K562 (cell line): ENCODE results near the gene BNC2. TPM values are rescaled to one million over a fixed set of nuclear protein-coding genes. Genes with fewer than 3 reads are reported as not detected.

Source experiments
- ATAC-seq: fragments of 200-7000 bp; cut with Tn5 transposase; 3 replicates; pipeline ENCODE4 v1.9.1; 2020; ENCODE audit warnings: moderate library complexity
- BruUV-seq: library from RNA; stranded (reverse); fragments of 400-500 nt; replicated peaks from 2 replicates; lab custom pipeline; 2021; lab: Mats Ljungman, UMichigan
- CTCF ChIA-PET: fragments of 300-600 bp; formaldehyde crosslinking; extraction: SDS; loops from one replicate; lab custom pipeline; 2021; ENCODE audit warnings: low intra/inter-chr PET ratio; lab: Yijun Ruan, JAX
- POLR2A ChIA-PET: fragments of 300-600, 350-650 bp; sonication (Branson Sonifier 250); formaldehyde crosslinking; extraction: SDS; loops from one replicate; lab custom pipeline; 2021; ENCODE audit warnings: antibody characterized with exemption, inconsistent platforms; lab: Yijun Ruan, JAX
- DNase-seq, 4 experiments: peaks; one replicate each; pipeline versions ENCODE4 v3.0.0 to v3.0.0-alpha.2; 2011 to 2018; ENCODE audit warnings: low spot score in 3 of 4, mixed read lengths in 3 of 4; ENCODE audit errors: extremely low read depth in 1 of 4
- FAIRE-seq: peaks from 2 replicates; lab custom pipeline; 2011; peaks lifted over from hg19 to GRCh38; lab: Jason Lieb, UNC
- H2AFZ ChIP-seq: 2 replicates; pipeline ENCODE4 v1.6.0; 2011; ENCODE audit warnings: low read depth, low read length, control low read depth, inconsistent platforms
- H3K27ac ChIP-seq: fragments of 200-600 bp; 3 replicates; pipeline ENCODE4 v1.8.0; 2011; ENCODE audit warnings: low read depth, mild to moderate bottlenecking, control low read depth, inconsistent platforms, low read length, moderate library complexity, mixed read lengths; ENCODE audit errors: extremely low read depth
- H3K27me3 ChIP-seq, 2 experiments: fragments of 300-600 bp in 1 of 2; 2 replicates in 1 of 2; 3 replicates in 1 of 2; pipeline versions ENCODE4 v1.6.0 to v1.8.0; 2011; ENCODE audit warnings: inconsistent platforms in 2 of 2, low read length in 2 of 2, mild to moderate bottlenecking in 1 of 2, mixed read lengths in 1 of 2, moderate library complexity in 1 of 2; ENCODE audit not compliant: control insufficient read depth in 2 of 2, insufficient read depth in 2 of 2
- H3K36me3 ChIP-seq: fragments of 300-600 bp; 3 replicates; pipeline ENCODE4 v1.8.0; 2011; ENCODE audit warnings: mild to moderate bottlenecking, low read length, inconsistent platforms; ENCODE audit not compliant: control insufficient read depth, insufficient read depth
- H3K4me1 ChIP-seq, 2 experiments: fragments of 200-600 bp in 1 of 2; replicated peaks in 1 of 2; 2 replicates in 1 of 2; 3 replicates in 1 of 2; pipeline versions ENCODE4 v1.5.1 to v1.8.0; 2011; ENCODE audit warnings: inconsistent platforms in 2 of 2, low read length in 2 of 2, mild to moderate bottlenecking in 1 of 2, mixed read lengths in 1 of 2, moderate library complexity in 1 of 2; ENCODE audit not compliant: control insufficient read depth in 2 of 2, insufficient read depth in 2 of 2
- H3K4me2 ChIP-seq: 2 replicates; pipeline ENCODE4 v1.6.1; 2011; ENCODE audit warnings: low read length, control low read depth, inconsistent platforms, mixed read lengths; ENCODE audit not compliant: insufficient read depth
- H3K4me3 ChIP-seq: fragments of 200-600 bp; sonication (generic), shearing (Covaris generic); 2 replicates; pipeline ENCODE4 v1.5.1; 2016; ENCODE audit warnings: control low read depth, inconsistent platforms
- H3K79me2 ChIP-seq: fragments of 200-600 bp; 3 replicates; pipeline ENCODE4 v1.8.0; 2011; ENCODE audit warnings: low read length, inconsistent platforms; ENCODE audit not compliant: control insufficient read depth, insufficient read depth
- H3K9ac ChIP-seq, 2 experiments: 2 replicates each; pipeline versions ENCODE4 v1.6.0 to v1.6.1; 2011; ENCODE audit warnings: low read depth in 2 of 2, low read length in 2 of 2, control low read depth in 1 of 2, inconsistent platforms in 1 of 2, mild to moderate bottlenecking in 1 of 2, mixed read lengths in 1 of 2; ENCODE audit not compliant: insufficient read depth in 1 of 2
- H3K9me1 ChIP-seq: one replicate; pipeline ENCODE4 v1.6.0; 2011; ENCODE audit warnings: inconsistent platforms, mild to moderate bottlenecking, low read length, moderate library complexity; ENCODE audit not compliant: control insufficient read depth, insufficient read depth
- H3K9me3 ChIP-seq: replicated peaks from 2 replicates; pipeline ENCODE4 v1.5.1; 2011; ENCODE audit warnings: low read depth, low read length, inconsistent platforms; ENCODE audit not compliant: control insufficient read depth, insufficient read depth
- H4K20me1 ChIP-seq: replicated peaks from 2 replicates; pipeline ENCODE4 v1.6.1; 2011; ENCODE audit warnings: low read length, inconsistent platforms, mixed read lengths; ENCODE audit not compliant: control insufficient read depth, insufficient read depth
- COPS2 ChIP-seq: fragments of 450-650 bp; conservative IDR thresholded peaks from 2 replicates; pipeline ENCODE4 v1.6.1; 2016; ENCODE audit warnings: mild to moderate bottlenecking, moderate library complexity
- CREM ChIP-seq: IDR thresholded peaks from 2 replicates; pipeline ENCODE4 v1.6.1; 2014; ENCODE audit warnings: antibody characterized with exemption, low read depth
- ELF1 ChIP-seq: fragments of 200-800 bp; sonication (Bioruptor generic); IDR thresholded peaks from 2 replicates; pipeline ENCODE4 v1.6.1; 2016; ENCODE audit warnings: missing genetic modification characterization, missing compliant biosample characterization
- MAX ChIP-seq: sonication (generic); formaldehyde crosslinking; IDR thresholded peaks from 2 replicates; pipeline ENCODE4 v1.9.0; 2022; ENCODE audit warnings: mild to moderate bottlenecking, missing genetic modification reagents
- MLLT1 ChIP-seq, 2 experiments: fragments of 450-650 bp; IDR thresholded peaks; 2 replicates each; pipeline ENCODE4 v1.6.1; 2016
- RERE ChIP-seq: sonication (generic); formaldehyde crosslinking; IDR thresholded peaks from 2 replicates; pipeline ENCODE4 v1.8.0; 2023; ENCODE audit warnings: missing genetic modification reagents, mild to moderate bottlenecking, borderline replicate concordance
- STAT5B ChIP-seq: fragments of 250-450 bp; sonication (Bioruptor Pico); IDR thresholded peaks from 2 replicates; pipeline ENCODE4 v1.8.0; 2021; ENCODE audit warnings: mild to moderate bottlenecking, inconsistent platforms
- ZC3H8 ChIP-seq: fragments of 450-650 bp; IDR thresholded peaks from 2 replicates; pipeline ENCODE4 v1.6.1; 2017
- ZNF280B ChIP-seq: fragments of 250-450 bp; sonication (Bioruptor Pico); IDR thresholded peaks from 2 replicates; pipeline ENCODE4 v1.5.1; 2021; ENCODE audit warnings: mild to moderate bottlenecking
- ZNF764 ChIP-seq: fragments of 250-450 bp; sonication (Bioruptor Pico); IDR thresholded peaks from 2 replicates; pipeline ENCODE4 v1.4.0; 2020; ENCODE audit warnings: low read depth, mild to moderate bottlenecking, moderate library complexity
- WGBS: fragments of 100-300 bp; shearing (Covaris generic); methylation state at CpG from one replicate; pipeline ENCODE4 v1.1.6; 2016; ENCODE audit warnings: low coverage, mixed read lengths; ENCODE audit not compliant: insufficient coverage; ENCODE audit errors: missing lambda C conversion rate; 5-methylcytosine and 5-hydroxymethylcytosine counted together
- in situ Hi-C: fragments of 300-500 bp; cut with MboI; formaldehyde crosslinking; loops from 4 replicates; pipeline ENCODE4 v1.15.0; 2018; ENCODE audit warnings: inconsistent platforms, mixed read lengths
- intact Hi-C: fragments of 100-400 bp; cut with micrococcal nuclease; formaldehyde crosslinking; loops from 2 replicates; pipeline ENCODE4 v1.14.2; 2022
- polyA plus RNA-seq, 8 experiments: library from polyadenylated mRNA; depleted of rRNA in 4 of 8; stranded (reverse) in 5 of 8; unstranded in 3 of 8; fragments of >200 nt; fragmentation: Nextera tagmentation in 2 of 8; fragmentation: Illumina TruSeq in 1 of 8; extraction: Ambion mirVana in 2 of 8; extraction: Trizol in 1 of 8; gene quantifications; 2 replicates each; pipeline versions ENCODE4 v1.2.1 to v1.2.3, GENCODE V29; 2011 to 2014; ENCODE audit warnings: inconsistent platforms in 1 of 8, missing spikeins in 1 of 8
- total RNA-seq, 7 experiments: library from RNA; depleted of rRNA in 6 of 7; stranded (reverse); fragments of >200 nt in 6 of 7; fragmentation: Illumina TruSeq in 2 of 7; extraction: Trizol in 2 of 7; gene quantifications; 2 replicates each; pipeline versions ENCODE4 v1.2.1 to v1.2.3, GENCODE V29; 2011 to 2021; ENCODE audit warnings: low replicate concordance in 1 of 7
- TF ChIP-seq, protein P1 (sequence below): sonication (generic); formaldehyde crosslinking; IDR thresholded peaks from 2 replicates; pipeline ENCODE4 v1.9.0; 2022; ENCODE audit warnings: mild to moderate bottlenecking, missing genetic modification reagents

The BNC2 gene
- total and polyA plus RNA-seq, 9 of the 15 experiments (the other 6 are each of a cell fraction or from before 2014, with no cell fraction given) = not detected

- no peak for TF ChIP-seq MLLT1 (IDR thresholded peaks at IDR 0.05)
These were observed 448.9 kb downstream of the BNC2 start (continued) for GRCh38 chr9:16421532-16421931.

DNA sequence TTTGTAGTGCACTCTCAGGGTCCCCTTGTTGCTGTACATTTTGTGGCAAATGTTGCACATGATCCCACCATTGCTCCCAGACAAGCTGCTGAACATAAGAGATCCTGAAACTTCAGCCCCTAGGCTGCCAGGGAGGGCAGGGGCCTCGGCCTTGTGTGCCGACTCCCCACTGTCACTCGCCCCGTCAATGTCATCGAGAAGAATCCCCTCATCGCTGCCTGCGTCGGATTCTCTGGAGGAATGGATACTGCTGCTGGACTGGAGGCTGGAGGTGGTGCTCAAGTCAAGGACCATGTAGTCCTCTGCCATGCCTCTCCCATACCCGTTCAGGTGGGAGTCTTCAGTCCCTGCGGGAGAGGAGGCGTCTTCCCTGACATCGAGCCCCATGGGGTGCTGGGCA, 451.3 kb downstream of the BNC2 start:
- ChIA-PET CTCF (no interaction called here), POLR2A (no interaction called here)
- FAIRE-seq (no peak), ATAC-seq (no peak), DNase-seq (no peak)
- H3K4me3 ChIP-seq = no peak overlapping the region
- H4K20me1 ChIP-seq = no peaks in the 10 kb centered on the region
- H3K4me2 ChIP-seq = no peak overlapping the region
- H3K4me1 ChIP-seq = no peaks in the 10 kb centered on the region
- intact Hi-C loops (no loop called here), in situ Hi-C loops (no loop called here)
- no peak overlapping the region for H3K27ac ChIP-seq
- H2AFZ ChIP-seq = no peak overlapping the region
- H3K9me3 ChIP-seq = no peaks in the 10 kb centered on the region
- 5% methylated on average over 6 of the region's 12 CpGs for WGBS
- no TSS peak for BruUV-seq
- no peaks in the 10 kb centered on the region for H3K79me2 ChIP-seq
- H3K9ac ChIP-seq = no peak overlapping the region
- H3K9me1 ChIP-seq = no peaks in the 10 kb centered on the region
- no peaks in the 10 kb centered on the region for H3K27me3 ChIP-seq
- H3K36me3 ChIP-seq = no peaks in the 10 kb centered on the region
- TF ChIP-seq, protein P1, sequence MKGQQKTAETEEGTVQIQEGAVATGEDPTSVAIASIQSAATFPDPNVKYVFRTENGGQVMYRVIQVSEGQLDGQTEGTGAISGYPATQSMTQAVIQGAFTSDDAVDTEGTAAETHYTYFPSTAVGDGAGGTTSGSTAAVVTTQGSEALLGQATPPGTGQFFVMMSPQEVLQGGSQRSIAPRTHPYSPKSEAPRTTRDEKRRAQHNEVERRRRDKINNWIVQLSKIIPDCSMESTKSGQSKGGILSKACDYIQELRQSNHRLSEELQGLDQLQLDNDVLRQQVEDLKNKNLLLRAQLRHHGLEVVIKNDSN = no peak
- TF ChIP-seq RERE (CRISPR knock-in tag) = no peak
- TF ChIP-seq ZNF764 (CRISPR knock-in tag) = no peak
- no peak for TF ChIP-seq CREM
- TF ChIP-seq COPS2 = no peak
- TF ChIP-seq ELF1 (tag) = no peak
- no peak for TF ChIP-seq ZNF280B (CRISPR knock-in tag)
- TF ChIP-seq MAX (CRISPR knock-in tag) = no peak
- no peak for TF ChIP-seq ZC3H8
- no peak for TF ChIP-seq STAT5B (CRISPR knock-in tag)
